Breast epithelium (tissue), 4 donors: ENCODE data around the gene JAGN1. TPM values are rescaled to one million over a fixed set of nuclear protein-coding genes. Genes with fewer than 3 reads are reported as not detected.
"Not testable (repeated sequence)": the region's sequence is repeated elsewhere in the genome, so short reads cannot be mapped to it uniquely, and the experiment has no call there.

Source experiments
- DNase-seq, 2 donors: peaks; one replicate each; pipeline ENCODE4 v3.0.0-alpha.2; 2019; ENCODE audit warnings: low spot score in 2 of 2
- H3K27ac ChIP-seq, 2 donors: fragments of 200-600 bp; sonication (generic) in 1 of 2; one replicate each; pipeline ENCODE4 v1.5.1; 2016 to 2019; ENCODE audit warnings: mild to moderate bottlenecking in 1 of 2
- H3K27me3 ChIP-seq, 2 donors: fragments of 200-600 bp; sonication (generic) in 1 of 2; one replicate each; pipeline versions ENCODE4 v1.5.1 to v1.6.0; 2017 to 2019; ENCODE audit warnings: control low read depth in 1 of 2, mild to moderate bottlenecking in 1 of 2
- H3K36me3 ChIP-seq: fragments of 200-600 bp; one replicate; pipeline ENCODE4 v1.5.1; 2019
- H3K4me1 ChIP-seq, 2 donors: fragments of 200-600 bp; sonication (generic); one replicate each; pipeline ENCODE4 v1.5.1; 2016 to 2019; ENCODE audit warnings: control low read depth in 1 of 2
- H3K4me3 ChIP-seq, 3 donors: fragments of 200-600 bp; sonication (generic); 1 replicate in 2 of 3; 2 replicates in 1 of 3; pipeline ENCODE4 v1.5.1; 2016 to 2019; ENCODE audit warnings: mild to moderate bottlenecking in 3 of 3, moderate library complexity in 2 of 3
- H3K9me3 ChIP-seq, 2 donors: fragments of 200-600 bp; sonication (generic) in 1 of 2; one replicate each; pipeline ENCODE4 v1.5.1; 2016 to 2019; ENCODE audit warnings: control low read depth in 1 of 2
- POLR2A ChIP-seq: fragments of 450-650 bp; IDR thresholded peaks from one replicate; pipeline ENCODE4 v1.6.1; 2016; ENCODE audit warnings: antibody characterized with exemption, mild to moderate bottlenecking, moderate library complexity
- POLR2AphosphoS5 ChIP-seq, 3 donors: sonication (generic); formaldehyde crosslinking; IDR thresholded peaks; one replicate each; pipeline ENCODE4 v1.6.1; 2017; ENCODE audit warnings: antibody characterized with exemption in 3 of 3
- intact Hi-C: fragments of 100-400 bp; cut with DNase I; formaldehyde crosslinking; loops from one replicate; pipeline ENCODE4 v1.15.1; 2023; ENCODE audit warnings: low total_unique reads
- total RNA-seq, 3 donors: library from RNA; depleted of rRNA; stranded (reverse); fragments of >200 nt; gene quantifications; one replicate each; pipeline ENCODE4 v1.1.0, GENCODE V29; 2016
- TF ChIP-seq, protein P1 (sequence below), 3 donors: fragments of 450-650 bp; IDR thresholded peaks; one replicate each; pipeline ENCODE4 v1.5.1; 2016 to 2017; ENCODE audit warnings: antibody characterized with exemption in 3 of 3, mild to moderate bottlenecking in 3 of 3, moderate library complexity in 3 of 3

The JAGN1 gene
- total RNA-seq, 3 donors from 2014 or later: 34.1 to 73.1 (median 56.5) TPM

DNA sequence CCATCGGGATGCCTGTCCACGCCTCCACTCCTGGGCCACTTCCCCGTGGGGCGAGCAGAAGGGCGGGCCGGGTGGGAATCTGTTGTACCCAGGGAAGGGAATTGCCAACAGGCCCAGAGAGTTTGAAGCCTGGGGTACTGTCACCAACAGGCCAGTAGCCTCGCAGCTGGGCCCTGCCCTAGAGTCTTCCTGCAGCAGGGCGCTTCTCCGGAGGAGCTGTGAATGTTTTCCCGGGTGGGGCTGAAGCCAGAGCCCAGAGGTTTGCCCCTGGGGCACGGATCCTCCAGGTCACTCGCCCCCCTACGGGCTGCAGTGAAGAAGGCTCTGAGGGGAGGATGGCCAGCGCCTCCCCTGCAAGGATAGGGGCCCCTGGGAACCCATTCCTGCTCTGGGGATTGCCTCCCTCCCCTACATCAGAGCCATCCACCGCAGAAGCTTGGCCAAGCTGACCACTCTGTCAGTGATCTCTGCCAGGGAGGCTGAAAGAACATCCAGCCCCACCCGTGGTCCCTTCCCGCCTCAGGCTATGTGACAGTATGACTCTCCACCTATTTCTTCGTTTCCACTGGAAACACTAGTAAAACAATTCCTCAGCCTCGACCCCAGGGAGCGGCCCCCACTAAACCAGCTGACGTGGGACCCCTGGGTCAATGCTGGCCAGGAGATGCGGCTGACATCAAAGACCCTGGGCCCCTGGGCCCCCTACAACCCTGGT lies 27.2 kb upstream of the JAGN1 start:
- TF ChIP-seq POLR2A: no peak
- TF ChIP-seq, protein P1, sequence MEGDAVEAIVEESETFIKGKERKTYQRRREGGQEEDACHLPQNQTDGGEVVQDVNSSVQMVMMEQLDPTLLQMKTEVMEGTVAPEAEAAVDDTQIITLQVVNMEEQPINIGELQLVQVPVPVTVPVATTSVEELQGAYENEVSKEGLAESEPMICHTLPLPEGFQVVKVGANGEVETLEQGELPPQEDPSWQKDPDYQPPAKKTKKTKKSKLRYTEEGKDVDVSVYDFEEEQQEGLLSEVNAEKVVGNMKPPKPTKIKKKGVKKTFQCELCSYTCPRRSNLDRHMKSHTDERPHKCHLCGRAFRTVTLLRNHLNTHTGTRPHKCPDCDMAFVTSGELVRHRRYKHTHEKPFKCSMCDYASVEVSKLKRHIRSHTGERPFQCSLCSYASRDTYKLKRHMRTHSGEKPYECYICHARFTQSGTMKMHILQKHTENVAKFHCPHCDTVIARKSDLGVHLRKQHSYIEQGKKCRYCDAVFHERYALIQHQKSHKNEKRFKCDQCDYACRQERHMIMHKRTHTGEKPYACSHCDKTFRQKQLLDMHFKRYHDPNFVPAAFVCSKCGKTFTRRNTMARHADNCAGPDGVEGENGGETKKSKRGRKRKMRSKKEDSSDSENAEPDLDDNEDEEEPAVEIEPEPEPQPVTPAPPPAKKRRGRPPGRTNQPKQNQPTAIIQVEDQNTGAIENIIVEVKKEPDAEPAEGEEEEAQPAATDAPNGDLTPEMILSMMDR (IDR thresholded peaks at IDR 0.05): no peak
- no peak for TF ChIP-seq POLR2AphosphoS5 (IDR thresholded peaks at IDR 0.05)
- H3K4me3 ChIP-seq: peak overlapping the region; percentile 35 to 60 (median 35)
- peak overlapping the region; percentile 93 to 97 for H3K27ac ChIP-seq
- DNase-seq: peak in 1 of 2 donors; percentile 29
- intact Hi-C loops: no loop called here
- no peaks in the 10 kb centered on the region for H3K27me3 ChIP-seq
- H3K9me3 ChIP-seq: no peaks in the 10 kb centered on the region
- no peaks in the 10 kb centered on the region for H3K36me3 ChIP-seq
- H3K4me1 ChIP-seq: peaks cover 5 to 13% of the 10 kb centered on the region in 2 donors

GRCh38 chr3:9864200-9864927 lies 26.0 kb upstream of the JAGN1 start:
- intact Hi-C loops: no loop called here
- Histone ChIP-seq H3K27ac (peak overlapping the region; percentile 93 to 97), H3K4me1 (peaks cover 5 to 13% of the 10 kb centered on the region in 2 donors), H3K36me3 (no peaks in the 10 kb centered on the region), H3K27me3 (no peaks in the 10 kb centered on the region), H3K4me3 (peak overlapping the region in 2 of 3 donors; percentile 11 to 51), H3K9me3 (no peaks in the 10 kb centered on the region)
- peak in 2 of 3 donors; percentile 41 to 75 for TF ChIP-seq POLR2AphosphoS5 (IDR thresholded peaks at IDR 0.05)
- TF ChIP-seq, protein P1 (IDR thresholded peaks at IDR 0.05): no peak
- peak; percentile 72 to 92 for DNase-seq

- H3K27me3 ChIP-seq, intact Hi-C loops, H3K9me3 ChIP-seq, H3K36me3 ChIP-seq, DNase-seq: not testable (repeated sequence)
- Histone ChIP-seq H3K4me3 (peak overlapping the region in 2 of 3 donors; percentile 11 to 51), H3K27ac (peak overlapping the region; percentile 93 to 97), H3K4me1 (peaks cover 5 to 13% of the 10 kb centered on the region in 2 donors)
Observed at GRCh38 chr3:9865125-9865637, 25.2 kb upstream of the JAGN1 start.

GRCh38 chr3:9866639-9867038 lies 23.8 kb upstream of the JAGN1 start:
- H3K4me3 ChIP-seq: no peak overlapping the region
- DNase-seq: peak in 1 of 2 donors; percentile 91
- no peaks in the 10 kb centered on the region for H3K36me3 ChIP-seq
- no peaks in the 10 kb centered on the region for H3K9me3 ChIP-seq
- intact Hi-C loops: no loop called here
- TF ChIP-seq, protein P1 (IDR thresholded peaks at IDR 0.05): no peak
- peak in 2 of 3 donors; percentile 7 to 36 for TF ChIP-seq POLR2AphosphoS5 (IDR thresholded peaks at IDR 0.05)
- TF ChIP-seq POLR2A: no peak
- peaks cover 5 to 13% of the 10 kb centered on the region in 2 donors for H3K4me1 ChIP-seq
- H3K27ac ChIP-seq: peak overlapping the region; percentile 90 to 93
- H3K27me3 ChIP-seq: no peaks in the 10 kb centered on the region

GRCh38 chr3:9867106-9867505 lies 23.3 kb upstream of the JAGN1 start:
- Histone ChIP-seq H3K4me3 (no peak overlapping the region), H3K36me3 (no peaks in the 10 kb centered on the region), H3K4me1 (peaks cover 5 to 13% of the 10 kb centered on the region in 2 donors), H3K27me3 (no peaks in the 10 kb centered on the region), H3K9me3 (no peaks in the 10 kb centered on the region), H3K27ac (peak overlapping the region; percentile 90 to 93)
- DNase-seq: peak in 1 of 2 donors; percentile 33
- intact Hi-C loops: no loop called here
- TF ChIP-seq POLR2A (no peak), POLR2AphosphoS5 (IDR thresholded peaks at IDR 0.05) (no peak)
- TF ChIP-seq, protein P1 (IDR thresholded peaks at IDR 0.05): no peak
